K562 (cell line): ENCODE measurements around the gene MLLT6. TPM values are rescaled to one million over a fixed set of nuclear protein-coding genes. Genes with fewer than 3 reads are reported as not detected.

Source experiments
- ELF4 ChIP-seq: fragments of 450-650 bp; formaldehyde crosslinking; IDR thresholded peaks from 2 replicates; pipeline ENCODE4 v1.4.0; 2022; ENCODE audit warnings: missing genetic modification characterization
- EP400 ChIP-seq: fragments of 450-650 bp; IDR thresholded peaks from 2 replicates; pipeline ENCODE4 v1.6.1; 2017; ENCODE audit warnings: antibody characterized with exemption, mild to moderate bottlenecking, moderate library complexity
- ETS2 ChIP-seq: IDR thresholded peaks from 2 replicates; pipeline ENCODE4 v1.6.1; 2016; ENCODE audit warnings: borderline replicate concordance, missing genetic modification characterization, mild to moderate bottlenecking, moderate library complexity, missing compliant biosample characterization; ENCODE audit not compliant: poor library complexity, severe bottlenecking
- FOXA1 ChIP-seq: fragments of 450-650 bp; IDR thresholded peaks from 2 replicates; pipeline ENCODE4 v1.6.1; 2016; ENCODE audit warnings: mild to moderate bottlenecking, borderline replicate concordance
- FUS ChIP-seq: fragments of 200-400 bp; formaldehyde crosslinking; optimal IDR thresholded peaks from 2 replicates; pipeline ENCODE3; 2017; ENCODE audit warnings: low read depth, low read length
- GATAD2A ChIP-seq: fragments of 450-650 bp; IDR thresholded peaks from 2 replicates; pipeline ENCODE4 v1.6.1; 2017
- HMGN3 ChIP-seq: IDR thresholded peaks from 2 replicates; pipeline ENCODE4 v1.6.1; 2011; ENCODE audit warnings: borderline replicate concordance, low read depth, mild to moderate bottlenecking, mixed read lengths, low read length; ENCODE audit not compliant: insufficient read length; ENCODE audit errors: extremely low read depth
- HNRNPL ChIP-seq: fragments of 200-400 bp; formaldehyde crosslinking; IDR thresholded peaks from 2 replicates; pipeline ENCODE4 v1.6.1; 2017; ENCODE audit warnings: low read depth, mild to moderate bottlenecking, low read length
- LCOR ChIP-seq: sonication (generic); formaldehyde crosslinking; IDR thresholded peaks from 2 replicates; pipeline ENCODE4 v1.8.0; 2022; ENCODE audit warnings: mild to moderate bottlenecking, missing genetic modification reagents
- MYC ChIP-seq, 2 experiments: fragments of 250-450 bp in 1 of 2; sonication (Bioruptor Pico) in 1 of 2; IDR thresholded peaks; 2 replicates each; pipeline versions ENCODE4 v1.5.1 to v1.6.1; 2012 to 2021; ENCODE audit warnings: low read depth in 2 of 2, borderline replicate concordance in 1 of 2, improper control_type of control experiment in 1 of 2, low read length in 1 of 2, mild to moderate bottlenecking in 1 of 2, moderate library complexity in 1 of 2
- POLR2H ChIP-seq: IDR thresholded peaks from 2 replicates; pipeline ENCODE4 v1.6.1; 2016; ENCODE audit warnings: missing genetic modification characterization, low read depth, mild to moderate bottlenecking, control low read depth, missing compliant biosample characterization, moderate library complexity
- PTBP1 ChIP-seq: fragments of 200-400 bp; formaldehyde crosslinking; IDR thresholded peaks from 2 replicates; pipeline ENCODE4 v1.6.1; 2017; ENCODE audit warnings: low read depth, low read length
- SNIP1 ChIP-seq: fragments of 450-650 bp; IDR thresholded peaks from 2 replicates; pipeline ENCODE4 v1.7.1; 2017; ENCODE audit warnings: low read depth, mild to moderate bottlenecking
- TAF7 ChIP-seq: fragments of 450-650 bp; IDR thresholded peaks from 2 replicates; pipeline ENCODE4 v1.6.1; 2016; ENCODE audit warnings: missing genetic modification characterization, missing compliant biosample characterization
- TAF9B ChIP-seq: fragments of 450-650 bp; IDR thresholded peaks from 2 replicates; pipeline ENCODE4 v1.6.1; 2018; ENCODE audit warnings: mild to moderate bottlenecking; ENCODE audit not compliant: partially characterized antibody
- TGIF2 ChIP-seq: sonication (generic); formaldehyde crosslinking; IDR thresholded peaks from 2 replicates; pipeline ENCODE4 v1.8.1; 2022; ENCODE audit warnings: mild to moderate bottlenecking, missing genetic modification reagents, moderate library complexity
- ZBTB9 ChIP-seq: fragments of 450-650 bp; formaldehyde crosslinking; IDR thresholded peaks from 2 replicates; pipeline ENCODE4 v1.4.0; 2020; ENCODE audit warnings: mild to moderate bottlenecking, moderate library complexity
- ZKSCAN8 ChIP-seq: fragments of 200-800 bp; sonication (Bioruptor generic); IDR thresholded peaks from 2 replicates; pipeline ENCODE4 v1.6.1; 2016; ENCODE audit warnings: missing genetic modification characterization, missing compliant biosample characterization
- ZNF174 ChIP-seq: fragments of 250-450 bp; sonication (Bioruptor Pico); IDR thresholded peaks from 2 replicates; pipeline ENCODE4 v1.4.0; 2020; ENCODE audit warnings: mild to moderate bottlenecking
- polyA plus RNA-seq, 8 experiments: library from polyadenylated mRNA; depleted of rRNA in 4 of 8; stranded (reverse) in 5 of 8; unstranded in 3 of 8; fragments of >200 nt; fragmentation: Nextera tagmentation in 2 of 8; fragmentation: Illumina TruSeq in 1 of 8; extraction: Ambion mirVana in 2 of 8; extraction: Trizol in 1 of 8; gene quantifications; 2 replicates each; pipeline versions ENCODE4 v1.2.1 to v1.2.3, GENCODE V29; 2011 to 2014; ENCODE audit warnings: inconsistent platforms in 1 of 8, missing spikeins in 1 of 8
- total RNA-seq, 7 experiments: library from RNA; depleted of rRNA in 6 of 7; stranded (reverse); fragments of >200 nt in 6 of 7; fragmentation: Illumina TruSeq in 2 of 7; extraction: Trizol in 2 of 7; gene quantifications; 2 replicates each; pipeline versions ENCODE4 v1.2.1 to v1.2.3, GENCODE V29; 2011 to 2021; ENCODE audit warnings: low replicate concordance in 1 of 7
- TF ChIP-seq, protein P1 (sequence below), 3 experiments: fragments of 200-800 bp in 1 of 3; fragments of 250-450 bp in 1 of 3; fragments of 450-650 bp in 1 of 3; sonication (Bioruptor Pico) in 1 of 3; sonication (Bioruptor generic) in 1 of 3; formaldehyde crosslinking in 1 of 3; IDR thresholded peaks; 2 replicates each; pipeline versions ENCODE4 v1.6.1 to v1.8.0; 2016 to 2022; ENCODE audit warnings: mild to moderate bottlenecking in 2 of 3, missing genetic modification characterization in 2 of 3, missing compliant biosample characterization in 1 of 3, moderate library complexity in 1 of 3
- TF ChIP-seq, protein P2 (sequence below): fragments of 450-650 bp; formaldehyde crosslinking; IDR thresholded peaks from 2 replicates; pipeline ENCODE4 v1.4.0; 2022; ENCODE audit warnings: missing genetic modification characterization

Gene MLLT6
- total and polyA plus RNA-seq, 9 of the 15 experiments (the other 6 are each of a cell fraction or from before 2014, with no cell fraction given), result 3.1 to 71.7 (median 30.0) TPM

DNA sequence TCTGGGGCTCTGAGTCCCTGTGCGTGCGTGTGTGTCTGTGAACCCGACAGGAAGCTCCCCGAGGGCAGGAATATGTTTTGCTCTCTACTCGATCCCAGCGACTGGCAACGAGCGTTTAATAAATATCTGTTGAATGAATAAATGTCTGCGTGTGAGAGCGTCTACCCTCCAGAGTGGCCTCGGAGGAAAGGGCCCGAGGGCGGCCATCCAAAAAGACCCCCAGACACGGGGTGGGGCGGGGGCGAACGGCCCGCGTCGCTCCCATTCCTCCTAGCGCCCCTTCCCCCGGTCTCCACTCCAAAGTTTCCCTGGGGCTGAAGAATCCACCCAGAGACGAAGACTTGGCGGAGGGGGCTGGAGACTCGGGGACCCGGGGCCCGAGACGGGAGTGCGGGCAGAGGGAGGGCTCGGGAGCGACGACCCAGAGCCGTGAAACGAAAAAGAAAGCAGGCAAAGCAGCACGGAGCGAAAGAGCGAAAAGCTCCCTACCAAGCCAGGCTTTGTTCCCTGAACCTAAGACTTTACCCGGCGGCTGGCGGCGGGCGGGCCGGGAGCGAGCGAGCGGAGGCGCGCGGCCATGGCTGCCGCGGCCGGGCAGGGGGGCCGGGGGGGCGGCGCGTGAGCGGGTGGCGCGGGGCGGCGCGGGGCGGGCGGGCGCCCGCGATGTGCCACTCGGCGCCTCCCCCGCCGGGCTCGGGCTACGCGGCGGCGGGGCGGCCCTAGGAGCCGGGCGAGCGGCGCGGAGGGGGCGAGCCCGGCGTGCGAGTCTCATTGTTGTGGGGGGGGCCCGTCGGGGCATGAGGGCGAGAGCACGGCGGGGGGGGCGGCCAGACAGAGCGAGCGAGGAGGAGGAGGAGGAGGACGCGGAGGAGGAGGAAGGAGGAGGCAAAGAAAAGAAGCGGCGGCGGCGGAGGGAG, at the start of gene MLLT6 (continued):
- TF ChIP-seq, protein P1, sequence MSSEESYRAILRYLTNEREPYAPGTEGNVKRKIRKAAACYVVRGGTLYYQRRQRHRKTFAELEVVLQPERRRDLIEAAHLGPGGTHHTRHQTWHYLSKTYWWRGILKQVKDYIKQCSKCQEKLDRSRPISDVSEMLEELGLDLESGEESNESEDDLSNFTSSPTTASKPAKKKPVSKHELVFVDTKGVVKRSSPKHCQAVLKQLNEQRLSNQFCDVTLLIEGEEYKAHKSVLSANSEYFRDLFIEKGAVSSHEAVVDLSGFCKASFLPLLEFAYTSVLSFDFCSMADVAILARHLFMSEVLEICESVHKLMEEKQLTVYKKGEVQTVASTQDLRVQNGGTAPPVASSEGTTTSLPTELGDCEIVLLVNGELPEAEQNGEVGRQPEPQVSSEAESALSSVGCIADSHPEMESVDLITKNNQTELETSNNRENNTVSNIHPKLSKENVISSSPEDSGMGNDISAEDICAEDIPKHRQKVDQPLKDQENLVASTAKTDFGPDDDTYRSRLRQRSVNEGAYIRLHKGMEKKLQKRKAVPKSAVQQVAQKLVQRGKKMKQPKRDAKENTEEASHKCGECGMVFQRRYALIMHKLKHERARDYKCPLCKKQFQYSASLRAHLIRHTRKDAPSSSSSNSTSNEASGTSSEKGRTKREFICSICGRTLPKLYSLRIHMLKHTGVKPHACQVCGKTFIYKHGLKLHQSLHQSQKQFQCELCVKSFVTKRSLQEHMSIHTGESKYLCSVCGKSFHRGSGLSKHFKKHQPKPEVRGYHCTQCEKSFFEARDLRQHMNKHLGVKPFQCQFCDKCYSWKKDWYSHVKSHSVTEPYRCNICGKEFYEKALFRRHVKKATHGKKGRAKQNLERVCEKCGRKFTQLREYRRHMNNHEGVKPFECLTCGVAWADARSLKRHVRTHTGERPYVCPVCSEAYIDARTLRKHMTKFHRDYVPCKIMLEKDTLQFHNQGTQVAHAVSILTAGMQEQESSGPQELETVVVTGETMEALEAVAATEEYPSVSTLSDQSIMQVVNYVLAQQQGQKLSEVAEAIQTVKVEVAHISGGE (CRISPR knock-in tag; IDR thresholded peaks at IDR 0.05), result peak in 1 of 3 experiments; percentile 52; a peak in 2 of 6 replicates
- no peak for TF ChIP-seq ZKSCAN8 (CRISPR knock-in tag)
- TF ChIP-seq HNRNPL, result no peak
- TF ChIP-seq GATAD2A, result no peak
- TF ChIP-seq FOXA1, result no peak
- TF ChIP-seq SNIP1, result no peak
- TF ChIP-seq POLR2H (tag), result peak; percentile 35; the same call in 1 of the 2 replicates
- TF ChIP-seq ZNF174 (CRISPR knock-in tag), result no peak
- TF ChIP-seq, protein P2, sequence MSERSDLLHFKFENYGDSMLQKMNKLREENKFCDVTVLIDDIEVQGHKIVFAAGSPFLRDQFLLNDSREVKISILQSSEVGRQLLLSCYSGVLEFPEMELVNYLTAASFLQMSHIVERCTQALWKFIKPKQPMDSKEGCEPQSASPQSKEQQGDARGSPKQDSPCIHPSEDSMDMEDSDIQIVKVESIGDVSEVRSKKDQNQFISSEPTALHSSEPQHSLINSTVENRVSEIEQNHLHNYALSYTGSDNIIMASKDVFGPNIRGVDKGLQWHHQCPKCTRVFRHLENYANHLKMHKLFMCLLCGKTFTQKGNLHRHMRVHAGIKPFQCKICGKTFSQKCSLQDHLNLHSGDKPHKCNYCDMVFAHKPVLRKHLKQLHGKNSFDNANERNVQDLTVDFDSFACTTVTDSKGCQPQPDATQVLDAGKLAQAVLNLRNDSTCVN (CRISPR knock-in tag), result peak; percentile 62; the same call in 1 of the 2 replicates
- peak; percentile 19 for TF ChIP-seq TAF9B
- 0 out of 2 replicates have a peak, but pooled peaks have one; percentile 10 for TF ChIP-seq MYC (IDR thresholded peaks at IDR 0.05; ENCODE audit: low read depth, low read length)
- TF ChIP-seq MYC (CRISPR knock-in tag; IDR thresholded peaks at IDR 0.05; ENCODE audit: borderline replicate concordance, low read depth), result no peak
- 0 out of 2 replicates have a peak, but pooled peaks have one; percentile 3 for TF ChIP-seq EP400
- TF ChIP-seq HMGN3, result peak; percentile 21
- TF ChIP-seq PTBP1, result 0 out of 2 replicates have a peak, but pooled peaks have one; percentile 39
- TF ChIP-seq TAF7 (tag), result peak; percentile 22; the same call in 1 of the 2 replicates
- TF ChIP-seq ZBTB9 (CRISPR knock-in tag), result peak; percentile 29; the same call in 1 of the 2 replicates
- no peak for TF ChIP-seq FUS
- TF ChIP-seq TGIF2 (CRISPR knock-in tag), result no peak
- TF ChIP-seq ETS2 (tag), result no peak
- TF ChIP-seq LCOR (CRISPR knock-in tag), result no peak
- TF ChIP-seq ELF4 (CRISPR knock-in tag), result 0 out of 2 replicates have a peak, but pooled peaks have one; percentile 15
